Upper lobe of left lung (tissue), 4 donors: ENCODE results near the gene FGF9.

Experiments
- POLR2A ChIP-seq, 4 donors: fragments of 450-650 bp; IDR thresholded peaks; one replicate each; pipeline ENCODE4 v1.5.1; 2016 to 2017; ENCODE audit warnings: antibody characterized with exemption in 4 of 4, mild to moderate bottlenecking in 2 of 4
- POLR2AphosphoS5 ChIP-seq, 2 donors: sonication (generic); formaldehyde crosslinking; IDR thresholded peaks; one replicate each; pipeline ENCODE4 v1.5.1; 2017; ENCODE audit warnings: antibody characterized with exemption in 2 of 2
- TF ChIP-seq, protein P1 (sequence below), 6 experiments: fragments of 450-650 bp in 4 of 6; fragments of 200-600 bp in 2 of 6; sonication (generic) in 2 of 6; IDR thresholded peaks; one replicate each; pipeline ENCODE4 v1.5.1; 2016 to 2019; ENCODE audit warnings: antibody characterized with exemption in 6 of 6

GRCh38 chr13:21676611-21677021 lies 5.7 kb downstream of the FGF9 start:
- TF ChIP-seq POLR2AphosphoS5 (IDR thresholded peaks at IDR 0.05) (no peak), POLR2A (IDR thresholded peaks at IDR 0.05) (no peak)
- TF ChIP-seq, protein P1, sequence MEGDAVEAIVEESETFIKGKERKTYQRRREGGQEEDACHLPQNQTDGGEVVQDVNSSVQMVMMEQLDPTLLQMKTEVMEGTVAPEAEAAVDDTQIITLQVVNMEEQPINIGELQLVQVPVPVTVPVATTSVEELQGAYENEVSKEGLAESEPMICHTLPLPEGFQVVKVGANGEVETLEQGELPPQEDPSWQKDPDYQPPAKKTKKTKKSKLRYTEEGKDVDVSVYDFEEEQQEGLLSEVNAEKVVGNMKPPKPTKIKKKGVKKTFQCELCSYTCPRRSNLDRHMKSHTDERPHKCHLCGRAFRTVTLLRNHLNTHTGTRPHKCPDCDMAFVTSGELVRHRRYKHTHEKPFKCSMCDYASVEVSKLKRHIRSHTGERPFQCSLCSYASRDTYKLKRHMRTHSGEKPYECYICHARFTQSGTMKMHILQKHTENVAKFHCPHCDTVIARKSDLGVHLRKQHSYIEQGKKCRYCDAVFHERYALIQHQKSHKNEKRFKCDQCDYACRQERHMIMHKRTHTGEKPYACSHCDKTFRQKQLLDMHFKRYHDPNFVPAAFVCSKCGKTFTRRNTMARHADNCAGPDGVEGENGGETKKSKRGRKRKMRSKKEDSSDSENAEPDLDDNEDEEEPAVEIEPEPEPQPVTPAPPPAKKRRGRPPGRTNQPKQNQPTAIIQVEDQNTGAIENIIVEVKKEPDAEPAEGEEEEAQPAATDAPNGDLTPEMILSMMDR (IDR thresholded peaks at IDR 0.05) = peak in 1 of 6 experiments; percentile 19
